ENCODE data around the gene ZDHHC12. TPM values are rescaled to one million over a fixed set of nuclear protein-coding genes. Genes with fewer than 3 reads are reported as not detected.

ZDHHC12 gene
- polyA plus RNA-seq, 2 of the 4 experiments (the other 2 are of a cell fraction) = 37.6 to 75.7 TPM

DNA sequence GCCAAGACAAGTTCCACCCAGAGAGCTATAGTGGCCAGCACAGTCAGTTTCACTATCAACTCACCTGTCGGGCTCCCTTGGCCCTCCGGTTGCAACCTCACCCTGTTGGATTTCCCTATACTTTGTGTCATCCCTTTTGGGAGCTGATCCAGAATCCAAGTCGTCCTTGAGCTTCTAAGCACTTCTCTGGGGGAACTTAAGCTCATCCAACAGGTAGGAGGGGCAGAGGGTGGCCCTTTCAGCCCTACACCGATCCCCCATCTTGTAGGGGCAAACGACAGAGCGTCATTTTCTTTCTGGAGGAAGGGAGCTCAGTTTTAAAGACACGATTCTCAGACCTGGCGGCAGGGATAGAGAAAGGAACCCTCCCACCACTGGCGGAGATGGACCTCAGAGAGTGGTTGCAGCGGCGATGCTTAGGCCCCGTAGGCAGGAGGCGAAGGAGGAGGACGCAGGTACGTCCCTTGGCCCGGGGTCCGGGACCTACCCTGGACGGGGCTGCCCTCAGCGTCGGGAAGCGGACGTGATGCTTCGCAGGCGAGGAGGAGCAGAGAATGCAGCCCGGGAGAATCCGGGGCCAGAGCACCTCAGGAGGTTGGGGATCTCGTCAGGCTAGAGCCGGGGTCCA is 47.3 kb upstream of the ZDHHC12 start:
- TF ChIP-seq, protein P1, sequence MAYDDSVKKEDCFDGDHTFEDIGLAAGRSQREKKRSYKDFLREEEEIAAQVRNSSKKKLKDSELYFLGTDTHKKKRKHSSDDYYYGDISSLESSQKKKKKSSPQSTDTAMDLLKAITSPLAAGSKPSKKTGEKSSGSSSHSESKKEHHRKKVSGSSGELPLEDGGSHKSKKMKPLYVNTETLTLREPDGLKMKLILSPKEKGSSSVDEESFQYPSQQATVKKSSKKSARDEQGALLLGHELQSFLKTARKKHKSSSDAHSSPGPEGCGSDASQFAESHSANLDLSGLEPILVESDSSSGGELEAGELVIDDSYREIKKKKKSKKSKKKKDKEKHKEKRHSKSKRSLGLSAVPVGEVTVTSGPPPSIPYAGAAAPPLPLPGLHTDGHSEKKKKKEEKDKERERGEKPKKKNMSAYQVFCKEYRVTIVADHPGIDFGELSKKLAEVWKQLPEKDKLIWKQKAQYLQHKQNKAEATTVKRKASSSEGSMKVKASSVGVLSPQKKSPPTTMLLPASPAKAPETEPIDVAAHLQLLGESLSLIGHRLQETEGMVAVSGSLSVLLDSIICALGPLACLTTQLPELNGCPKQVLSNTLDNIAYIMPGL (CRISPR knock-in tag; IDR thresholded peaks at IDR 0.05; ENCODE audit: borderline replicate concordance) = no peak
- TF ChIP-seq SMC3 (IDR thresholded peaks at IDR 0.05) = no peak
- TF ChIP-seq ZC3H11A (IDR thresholded peaks at IDR 0.05) = no peak
- no peak for TF ChIP-seq FOSL2 (IDR thresholded peaks at IDR 0.05)
- no peak for TF ChIP-seq FOSL2 (CRISPR knock-in tag; IDR thresholded peaks at IDR 0.05)
- no peak for TF ChIP-seq EP300 (IDR thresholded peaks at IDR 0.05)
- WGBS (ENCODE audit: missing lambda C conversion rate) = 6% methylated on average over 23 of the region's 28 CpGs
- ChIA-PET POLR2A (interaction anchor here (0.6 to 1.5 kb wide), 3 partner anchors 8 to 1775 kb away, joined by 3 to 4 read pairs (median 4); no protein-coding TSS in a partner anchor), CTCF (interaction anchor here (0.9 to 2.4 kb wide), 5 partner anchors 37 to 69 kb away, joined by 5 to 6 read pairs (median 6); partner anchors contain the start of genes ENDOG and PKN3)
- FAIRE-seq (no peak), DNase-seq (ENCODE audit: low read depth in 1 of 2, low spot score in 1 of 2) (no peak), ATAC-seq (peak; percentile 49 to 63)
- Histone ChIP-seq H3K9me3 (peaks cover 6% of the 10 kb centered on the region), H3K27ac (peak overlapping the region; percentile 87 to 96), H3K4me2 (peak overlapping the region; percentile 85), H3K4me3 (peak overlapping the region; percentile 76), H3K4me1 (peaks cover 5% of the 10 kb centered on the region; the same call in 1 of the 3 replicates)

DNA sequence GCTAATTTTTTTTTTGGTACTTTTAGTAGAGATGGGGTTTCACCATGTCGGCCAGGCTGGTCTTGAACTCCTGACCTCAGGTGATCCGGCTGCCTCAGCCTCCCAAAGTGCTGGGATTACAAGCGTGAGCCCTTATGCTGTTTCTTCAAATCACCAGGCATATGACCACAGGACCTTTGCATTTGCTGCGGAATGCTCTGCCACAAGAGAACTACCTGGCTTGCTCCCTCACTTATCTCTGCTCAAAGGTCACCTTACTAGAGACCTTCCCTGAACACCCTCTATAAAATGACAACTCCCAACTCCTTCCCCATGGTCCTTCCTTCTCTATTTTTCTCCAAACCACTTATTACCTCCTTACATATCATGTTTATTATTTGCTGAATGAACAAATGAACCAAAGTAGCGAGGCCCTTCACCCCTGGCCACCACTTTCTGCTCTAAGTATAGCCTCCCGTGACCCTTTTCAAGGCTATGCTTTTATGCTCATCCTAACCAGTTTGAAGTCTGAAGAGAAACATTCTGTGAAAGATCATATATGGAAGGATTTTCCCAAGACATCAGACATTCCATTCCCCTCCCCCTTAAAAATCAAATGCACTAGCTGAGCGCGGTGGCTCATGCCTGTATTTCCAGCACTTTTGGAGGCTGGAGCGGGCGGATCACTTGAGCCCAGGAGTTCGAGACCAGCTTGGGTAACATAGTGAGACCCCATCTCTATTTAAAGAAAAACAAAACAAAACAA is 46.5 kb upstream of the ZDHHC12 start:
- Histone ChIP-seq H3K27ac (no peak overlapping the region; a peak in 1 of 6 replicates), H3K9me3 (no peaks in the 10 kb centered on the region), H3K4me2 (peak overlapping the region; percentile 85), H3K4me1 (peaks cover 10% of the 10 kb centered on the region; the same call in 2 of the 3 replicates), H3K4me3 (peak overlapping the region; percentile 76)
- WGBS (ENCODE audit: missing lambda C conversion rate) = 85% methylated on average over 11 of the region's 11 CpGs
- TF ChIP-seq FOSB (CRISPR knock-in tag; IDR thresholded peaks at IDR 0.05) (no peak), TFCP2L1 (CRISPR knock-in tag; IDR thresholded peaks at IDR 0.05) (no peak), CBX2 (IDR thresholded peaks at IDR 0.05; ENCODE audit: borderline replicate concordance, low read depth) (no peak), JUN (IDR thresholded peaks at IDR 0.05) (no peak), RAD21 (conservative IDR thresholded peaks at IDR 0.05 in 1 of 2, IDR thresholded peaks at IDR 0.05 in 1 of 2) (no peak), NFE2L2 (conservative IDR thresholded peaks at IDR 0.05; ENCODE audit: low read length) (no peak), HOXA7 (CRISPR knock-in tag; IDR thresholded peaks at IDR 0.05) (no peak), POLR2A (IDR thresholded peaks at IDR 0.05; ENCODE audit: low read length) (no peak), KDM5A (IDR thresholded peaks at IDR 0.05) (no peak), MAZ (IDR thresholded peaks at IDR 0.05; ENCODE audit: borderline replicate concordance, low read depth, low read length) (no peak)
- TF ChIP-seq, protein P2, sequence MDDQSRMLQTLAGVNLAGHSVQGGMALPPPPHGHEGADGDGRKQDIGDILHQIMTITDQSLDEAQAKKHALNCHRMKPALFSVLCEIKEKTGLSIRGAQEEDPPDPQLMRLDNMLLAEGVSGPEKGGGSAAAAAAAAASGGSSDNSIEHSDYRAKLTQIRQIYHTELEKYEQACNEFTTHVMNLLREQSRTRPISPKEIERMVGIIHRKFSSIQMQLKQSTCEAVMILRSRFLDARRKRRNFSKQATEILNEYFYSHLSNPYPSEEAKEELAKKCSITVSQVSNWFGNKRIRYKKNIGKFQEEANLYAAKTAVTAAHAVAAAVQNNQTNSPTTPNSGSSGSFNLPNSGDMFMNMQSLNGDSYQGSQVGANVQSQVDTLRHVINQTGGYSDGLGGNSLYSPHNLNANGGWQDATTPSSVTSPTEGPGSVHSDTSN (IDR thresholded peaks at IDR 0.05) = no peak
- ChIA-PET POLR2A (interaction anchor here (0.6 to 1.5 kb wide), 2 partner anchors 18 to 1776 kb away, joined by 4 read pairs; no protein-coding TSS in a partner anchor), CTCF (interaction anchor here (0.9 to 1.7 kb wide), 4 partner anchors 36 to 48 kb away, joined by 5 to 6 read pairs (median 6); partner anchors contain the start of gene ENDOG)
- FAIRE-seq (no peak), ATAC-seq (no peak), DNase-seq (ENCODE audit: low read depth in 1 of 2, low spot score in 1 of 2) (no peak)

DNA sequence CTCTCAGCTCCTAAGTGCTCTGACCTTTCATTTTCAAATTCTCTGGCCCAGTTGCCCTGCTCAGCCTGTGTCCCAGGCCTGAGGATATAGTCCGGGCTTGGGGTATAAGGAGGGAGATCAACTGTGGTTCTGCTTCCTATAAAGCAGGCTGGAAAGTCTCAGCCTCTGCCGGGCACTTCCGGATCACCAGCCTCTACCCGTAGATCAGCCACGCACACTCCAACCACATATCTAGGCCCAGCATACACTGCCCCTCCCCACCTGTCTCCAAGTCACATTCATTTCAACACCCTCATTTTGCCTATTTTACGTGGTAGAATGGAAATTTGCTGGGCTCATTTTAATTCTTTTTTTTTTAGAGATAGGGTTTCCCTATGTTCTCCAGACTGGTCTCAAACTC is 44.7 kb upstream of the ZDHHC12 start:
- POLR2A ChIA-PET = no interaction called here
- no peak for DNase-seq (ENCODE audit: low read depth in 1 of 2, low spot score in 1 of 2)

More for the DNA sequence above, 44.7 kb upstream of the ZDHHC12 start:
- WGBS (ENCODE audit: missing lambda C conversion rate) = 90% methylated on average over 6 of the region's 6 CpGs
- TF ChIP-seq ESRRA (IDR thresholded peaks at IDR 0.05; ENCODE audit: borderline replicate concordance, low read length) = no peak
- TF ChIP-seq FOXS1 (CRISPR knock-in tag; IDR thresholded peaks at IDR 0.05) = no peak
- TF ChIP-seq ZNF302 (CRISPR knock-in tag; IDR thresholded peaks at IDR 0.05) = no peak
- no peak for TF ChIP-seq ZFP36 (IDR thresholded peaks at IDR 0.05; ENCODE audit: borderline replicate concordance, partially characterized antibody)
- no peak for TF ChIP-seq MAZ (IDR thresholded peaks at IDR 0.05; ENCODE audit: borderline replicate concordance, low read depth, low read length)
- TF ChIP-seq GATA3 (IDR thresholded peaks at IDR 0.05; ENCODE audit: borderline replicate concordance) = no peak
- no peak for TF ChIP-seq RFX5 (IDR thresholded peaks at IDR 0.05)
- TF ChIP-seq CHD4 (IDR thresholded peaks at IDR 0.05; ENCODE audit: borderline replicate concordance) = no peak
- TF ChIP-seq NFE2L2 (conservative IDR thresholded peaks at IDR 0.05; ENCODE audit: low read length) = no peak
- TF ChIP-seq MAFK (IDR thresholded peaks at IDR 0.05; ENCODE audit: partially characterized antibody) = no peak
- no peak for TF ChIP-seq CBX8 (IDR thresholded peaks at IDR 0.05)
- no peak for TF ChIP-seq RARB (CRISPR knock-in tag; IDR thresholded peaks at IDR 0.05)
- TF ChIP-seq RAD21 (conservative IDR thresholded peaks at IDR 0.05 in 1 of 2, IDR thresholded peaks at IDR 0.05 in 1 of 2) = no peak
- TF ChIP-seq HDAC2 (IDR thresholded peaks at IDR 0.05) = no peak
- TF ChIP-seq, protein P1 (CRISPR knock-in tag; IDR thresholded peaks at IDR 0.05; ENCODE audit: borderline replicate concordance) = no peak
- no peak for ATAC-seq
- peaks cover 17% of the 10 kb centered on the region; the same call in 2 of the 3 replicates for H3K4me1 ChIP-seq
- FAIRE-seq = no peak
- H3K4me3 ChIP-seq = no peak overlapping the region
- CTCF ChIA-PET = interaction anchor here (1.0 to 2.0 kb wide), 2 partner anchors 28 to 35 kb away, joined by 3 to 6 read pairs; no protein-coding TSS in a partner anchor
- H3K9me3 ChIP-seq = no peaks in the 10 kb centered on the region
- no peak overlapping the region for H3K27ac ChIP-seq
- no peak overlapping the region for H3K4me2 ChIP-seq
